C4-2B (cell line): ENCODE measurements around the gene VAT1L.

ENCODE experiments used
- CTCF ChIP-seq: fragments of 450-650 bp; conservative IDR thresholded peaks from 2 replicates; pipeline ENCODE4 v1.5.1; 2017; ENCODE audit warnings: mild to moderate bottlenecking
- ZFX ChIP-seq: fragments of 450-650 bp; IDR thresholded peaks from 2 replicates; pipeline ENCODE4 v1.6.1; 2017

- TF ChIP-seq CTCF = no peak
- no peak for TF ChIP-seq ZFX
Observed at GRCh38 chr16:77869997-77870813, 81.8 kb downstream of the VAT1L start.
